Thyroid gland (tissue), 4 donors: Measurements from ENCODE around the gene PIK3AP1.

Source experiments
- CTCF ChIP-seq, 6 experiments: fragments of 200-600 bp in 3 of 6; fragments of 450-650 bp in 3 of 6; sonication (generic) in 3 of 6; IDR thresholded peaks; one replicate each; pipeline ENCODE4 v1.5.1; 2016 to 2019; ENCODE audit warnings: antibody characterized with exemption in 6 of 6, mild to moderate bottlenecking in 2 of 6, inconsistent platforms in 1 of 6, moderate library complexity in 1 of 6
- POLR2A ChIP-seq, 2 donors: fragments of 450-650 bp; IDR thresholded peaks; one replicate each; pipeline ENCODE4 v1.6.1; 2017; ENCODE audit warnings: antibody characterized with exemption in 2 of 2, mild to moderate bottlenecking in 2 of 2, moderate library complexity in 1 of 2

GRCh38 chr10:96578022-96578421 lies 142.3 kb downstream of the PIK3AP1 start:
- TF ChIP-seq CTCF (IDR thresholded peaks at IDR 0.05): no peak
- no peak for TF ChIP-seq POLR2A (IDR thresholded peaks at IDR 0.05)
